HepG2 (cell line): Measurements from ENCODE around the gene SCAMP3. TPM values are rescaled to one million over a fixed set of nuclear protein-coding genes. Genes with fewer than 3 reads are reported as not detected.

Source experiments
- AKNA ChIP-seq: sonication (generic); formaldehyde crosslinking; IDR thresholded peaks from 2 replicates; pipeline ENCODE4 v1.4.0; 2020; ENCODE audit warnings: missing genetic modification reagents, borderline replicate concordance
- ATF7-NPFF ChIP-seq: sonication (generic); formaldehyde crosslinking; IDR thresholded peaks from 2 replicates; pipeline ENCODE4 v1.8.1; 2023; ENCODE audit warnings: mild to moderate bottlenecking, low read depth, missing genetic modification reagents, moderate library complexity
- CENPT ChIP-seq: sonication (generic); formaldehyde crosslinking; IDR thresholded peaks from 2 replicates; pipeline ENCODE4 v1.8.0; 2022; ENCODE audit warnings: low read depth, mild to moderate bottlenecking, moderate library complexity, missing genetic modification reagents
- MXI1 ChIP-seq: IDR thresholded peaks from 3 replicates; pipeline ENCODE4 v1.6.1; 2012; ENCODE audit warnings: low read depth, low read length, inconsistent platforms, borderline replicate concordance
- MYNN ChIP-seq: sonication (generic); formaldehyde crosslinking; IDR thresholded peaks from 2 replicates; pipeline ENCODE4 v1.4.0; 2020; ENCODE audit warnings: mild to moderate bottlenecking, low read depth, missing genetic modification reagents
- NFIB ChIP-seq: sonication (generic); formaldehyde crosslinking; IDR thresholded peaks from 2 replicates; pipeline ENCODE4 v1.9.0; 2021; ENCODE audit warnings: missing genetic modification reagents, mild to moderate bottlenecking, borderline replicate concordance
- RFXAP ChIP-seq: sonication (generic); formaldehyde crosslinking; IDR thresholded peaks from 2 replicates; pipeline ENCODE4 v1.4.0; 2020; ENCODE audit warnings: missing genetic modification reagents, borderline replicate concordance
- SRSF9 ChIP-seq: fragments of 200-400 bp; formaldehyde crosslinking; IDR thresholded peaks from 2 replicates; pipeline ENCODE4 v1.6.1; 2018; ENCODE audit warnings: borderline replicate concordance, mild to moderate bottlenecking, low read depth, low read length; ENCODE audit not compliant: insufficient read depth, poor library complexity, severe bottlenecking
- ZC3H4 ChIP-seq: sonication (generic); formaldehyde crosslinking; IDR thresholded peaks from 2 replicates; pipeline ENCODE4 v1.4.0; 2020; ENCODE audit warnings: missing genetic modification reagents, borderline replicate concordance
- ZNF335 ChIP-seq: sonication (generic); formaldehyde crosslinking; IDR thresholded peaks from 2 replicates; pipeline ENCODE4 v1.4.0; 2020; ENCODE audit warnings: missing genetic modification reagents
- ZNF446 ChIP-seq: sonication (generic); formaldehyde crosslinking; IDR thresholded peaks from 2 replicates; pipeline ENCODE4 v1.5.0; 2020; ENCODE audit warnings: mild to moderate bottlenecking, missing genetic modification reagents
- ZNF614 ChIP-seq: IDR thresholded peaks from 2 replicates; pipeline ENCODE4 v1.6.1; 2018; ENCODE audit warnings: missing biosample characterization, missing genetic modification reagents, inconsistent platforms, borderline replicate concordance
- ZNF674 ChIP-seq: sonication (generic); formaldehyde crosslinking; IDR thresholded peaks from 2 replicates; pipeline ENCODE4 v1.5.0; 2020; ENCODE audit warnings: low read depth, mild to moderate bottlenecking, missing genetic modification reagents
- ZNF7 ChIP-seq: IDR thresholded peaks from 2 replicates; pipeline ENCODE4 v1.6.1; 2016; ENCODE audit warnings: missing biosample characterization, missing genetic modification reagents
- ZZZ3 ChIP-seq: sonication (generic); formaldehyde crosslinking; IDR thresholded peaks from 2 replicates; pipeline ENCODE4 v1.4.0; 2020; ENCODE audit warnings: missing genetic modification reagents, mild to moderate bottlenecking, borderline replicate concordance
- polyA plus RNA-seq, 8 experiments: library from polyadenylated mRNA; depleted of rRNA in 3 of 8; stranded (reverse) in 7 of 8; unstranded in 1 of 8; fragments of >200 nt; fragmentation: Illumina TruSeq in 4 of 8; extraction: Trizol in 4 of 8; gene quantifications; 2 replicates each; pipeline versions ENCODE4 v1.2.1 to v1.2.3, GENCODE V29; 2011 to 2016; ENCODE audit warnings: low read depth in 4 of 8, missing spikeins in 1 of 8, mixed read lengths in 1 of 8; ENCODE audit not compliant: insufficient read depth in 1 of 8
- total RNA-seq, 5 experiments: library from RNA; depleted of rRNA; stranded (reverse); fragments of >200 nt; fragmentation: Illumina TruSeq; extraction: Trizol; gene quantifications; 2 replicates each; pipeline ENCODE4 v1.2.3, GENCODE V29; 2016; ENCODE audit warnings: low read depth in 1 of 5
- TF ChIP-seq, protein P1 (sequence below): sonication (generic); formaldehyde crosslinking; IDR thresholded peaks from 2 replicates; pipeline ENCODE4 v1.4.0; 2020; ENCODE audit warnings: mild to moderate bottlenecking, missing genetic modification reagents
- TF ChIP-seq, protein P2 (sequence below): sonication (generic); formaldehyde crosslinking; IDR thresholded peaks from 2 replicates; pipeline ENCODE4 v1.4.0; 2020; ENCODE audit warnings: missing genetic modification reagents

SCAMP3 gene
- total and polyA plus RNA-seq, 2 of the 13 experiments (the other 11 are each of a cell fraction or from before 2014, with no cell fraction given), result 46.8 to 83.3 TPM

DNA sequence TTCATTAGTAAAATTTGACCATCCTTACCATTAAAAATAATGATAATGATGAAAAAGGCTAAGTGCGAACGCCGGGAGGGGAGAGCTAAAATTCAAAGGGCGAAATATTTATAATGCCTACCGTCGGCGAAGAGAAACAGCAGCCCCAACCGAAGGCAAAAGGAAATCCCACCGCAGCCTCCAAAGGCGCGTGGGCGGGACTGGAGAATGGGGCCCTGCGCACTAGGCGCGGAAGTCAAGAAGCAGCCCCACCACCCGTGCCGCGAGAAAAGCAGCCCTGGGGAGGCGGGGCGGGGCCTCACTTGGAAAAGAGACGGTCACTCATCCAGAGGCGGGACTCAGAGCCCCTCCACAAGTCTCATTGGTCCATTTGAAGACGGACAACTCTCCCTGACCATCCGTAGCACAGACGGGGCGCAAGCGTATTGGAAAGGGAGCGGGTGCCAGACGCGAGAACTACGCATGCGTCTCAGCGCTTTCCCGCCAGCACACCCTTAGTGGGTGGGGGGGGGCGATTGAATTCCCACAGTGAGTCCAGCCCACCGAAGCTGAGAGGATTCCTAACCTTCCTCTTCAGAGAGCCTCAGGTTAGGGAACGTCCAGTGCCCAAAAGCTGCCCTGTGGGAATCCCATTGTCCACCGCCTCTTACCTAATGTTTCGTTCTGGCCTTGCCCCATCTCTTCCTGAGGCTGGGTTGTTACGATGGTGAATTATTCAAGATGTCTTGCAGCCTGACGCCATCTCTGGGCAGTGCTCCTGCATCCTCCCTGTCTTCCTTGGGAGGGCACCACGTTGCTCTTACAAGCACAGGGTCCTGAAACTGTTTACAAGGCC lies 34.7 kb downstream of the SCAMP3 start (continued):
- TF ChIP-seq CENPT (CRISPR knock-in tag) (no peak), ZNF335 (CRISPR knock-in tag) (peak; percentile 45; the same call in 1 of the 2 replicates), ATF7-NPFF (CRISPR knock-in tag) (peak; percentile 22; the same call in 1 of the 2 replicates), ZNF7 (CRISPR knock-in tag) (no peak), MYNN (CRISPR knock-in tag) (no peak), NFIB (no peak), SRSF9 (no peak), ZNF674 (CRISPR knock-in tag) (no peak), MXI1 (peak; percentile 56; the same call in 1 of the 3 replicates), ZC3H4 (CRISPR knock-in tag) (no peak), AKNA (CRISPR knock-in tag) (no peak), RFXAP (CRISPR knock-in tag) (0 out of 2 replicates have a peak, but pooled peaks have one; percentile 18), ZZZ3 (CRISPR knock-in tag) (no peak), ZNF446 (CRISPR knock-in tag) (no peak), ZNF614 (CRISPR knock-in tag) (peak; percentile 40; the same call in 1 of the 2 replicates)
- TF ChIP-seq, protein P1, sequence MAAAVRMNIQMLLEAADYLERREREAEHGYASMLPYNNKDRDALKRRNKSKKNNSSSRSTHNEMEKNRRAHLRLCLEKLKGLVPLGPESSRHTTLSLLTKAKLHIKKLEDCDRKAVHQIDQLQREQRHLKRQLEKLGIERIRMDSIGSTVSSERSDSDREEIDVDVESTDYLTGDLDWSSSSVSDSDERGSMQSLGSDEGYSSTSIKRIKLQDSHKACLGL (CRISPR knock-in tag), result peak; percentile 9; the same call in 1 of the 2 replicates
- TF ChIP-seq, protein P2, sequence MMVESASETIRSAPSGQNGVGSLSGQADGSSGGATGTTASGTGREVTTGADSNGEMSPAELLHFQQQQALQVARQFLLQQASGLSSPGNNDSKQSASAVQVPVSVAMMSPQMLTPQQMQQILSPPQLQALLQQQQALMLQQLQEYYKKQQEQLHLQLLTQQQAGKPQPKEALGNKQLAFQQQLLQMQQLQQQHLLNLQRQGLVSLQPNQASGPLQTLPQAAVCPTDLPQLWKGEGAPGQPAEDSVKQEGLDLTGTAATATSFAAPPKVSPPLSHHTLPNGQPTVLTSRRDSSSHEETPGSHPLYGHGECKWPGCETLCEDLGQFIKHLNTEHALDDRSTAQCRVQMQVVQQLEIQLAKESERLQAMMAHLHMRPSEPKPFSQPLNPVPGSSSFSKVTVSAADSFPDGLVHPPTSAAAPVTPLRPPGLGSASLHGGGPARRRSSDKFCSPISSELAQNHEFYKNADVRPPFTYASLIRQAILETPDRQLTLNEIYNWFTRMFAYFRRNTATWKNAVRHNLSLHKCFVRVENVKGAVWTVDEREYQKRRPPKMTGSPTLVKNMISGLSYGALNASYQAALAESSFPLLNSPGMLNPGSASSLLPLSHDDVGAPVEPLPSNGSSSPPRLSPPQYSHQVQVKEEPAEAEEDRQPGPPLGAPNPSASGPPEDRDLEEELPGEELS, result peak; percentile 20; the same call in 1 of the 2 replicates
